ENCODE measurements around the gene GRM7. TPM values are rescaled to one million over a fixed set of nuclear protein-coding genes. Genes with fewer than 3 reads are reported as not detected.

Gene GRM7
- total RNA-seq, 1 experiment from 2014 or later, result 0.28 TPM

DNA sequence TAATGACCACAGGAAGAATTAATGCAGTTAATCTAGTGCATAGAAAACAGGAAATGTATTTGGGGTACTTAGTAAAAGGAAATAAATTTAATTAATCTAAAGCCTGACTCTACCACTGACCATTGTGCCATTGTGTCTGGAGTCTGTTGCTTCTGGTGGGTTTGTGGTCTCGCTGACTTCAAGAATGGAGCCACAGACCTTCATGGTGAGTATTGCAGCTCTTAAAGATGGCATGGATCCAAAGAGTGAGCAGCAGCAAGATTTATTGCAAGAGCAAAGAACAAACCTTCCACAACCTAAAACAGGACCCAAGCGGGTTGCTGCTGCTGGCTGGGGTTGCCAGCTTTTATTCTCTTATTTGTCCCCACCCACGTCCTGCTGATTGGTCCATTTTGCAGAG lies 929.2 kb downstream of the GRM7 start:
- Histone ChIP-seq H4K20me1 (ENCODE audit: control insufficient read depth, insufficient read depth, insufficient read length) (no peaks in the 10 kb centered on the region), H3T11ph (ENCODE audit: low read length) (no peak overlapping the region), H3K9ac (ENCODE audit: extremely low read depth, insufficient read length, low read length) (no peak overlapping the region), H3K27ac (ENCODE audit: insufficient read length, low read depth, low read length) (no peak overlapping the region), H2BK5ac (ENCODE audit: insufficient read length, low read length) (no peak overlapping the region), H3K4me1 (ENCODE audit: insufficient read depth, low read length) (peaks cover 7% of the 10 kb centered on the region; the same call in 1 of the 2 replicates), H3K56ac (ENCODE audit: insufficient read length, low read depth, low read length) (no peak overlapping the region), H2BK12ac (ENCODE audit: insufficient read length, low read depth, low read length) (no peak overlapping the region), H3K23me2 (ENCODE audit: insufficient read length, low read depth, low read length, poor library complexity, severe bottlenecking) (no peaks in the 10 kb centered on the region), H4K5ac (ENCODE audit: insufficient read length, low read depth, low read length) (no peak overlapping the region), H2BK15ac (ENCODE audit: low read depth, low read length) (no peak overlapping the region), H2BK20ac (ENCODE audit: low read depth, low read length, poor library complexity, severe bottlenecking) (no peak overlapping the region), H2BK120ac (ENCODE audit: low read depth, low read length, poor library complexity, severe bottlenecking) (no peak overlapping the region), H3K27me3 (ENCODE audit: insufficient read depth, low read length) (no peaks in the 10 kb centered on the region; the same call in 1 of the 2 replicates), H2AK5ac (ENCODE audit: insufficient read length, low read length) (no peak overlapping the region), H3K14ac (ENCODE audit: insufficient read depth, low read length) (no peak overlapping the region), H2AFZ (ENCODE audit: low read length) (no peak overlapping the region), H3K79me1 (ENCODE audit: insufficient read depth, low read depth, low read length, poor library complexity, severe bottlenecking) (no peaks in the 10 kb centered on the region), H3K9me3 (ENCODE audit: control insufficient read depth, low read depth, low read length) (peaks cover 5% of the 10 kb centered on the region), H3K4me2 (ENCODE audit: insufficient read depth, insufficient read length, low read length) (no peak overlapping the region), H3K79me2 (ENCODE audit: insufficient read depth, low read length) (no peaks in the 10 kb centered on the region), H4K8ac (replicated peaks; ENCODE audit: insufficient read length, low read depth, low read length) (no peak overlapping the region), H3K4ac (ENCODE audit: low read depth, low read length) (no peak overlapping the region), H3K18ac (ENCODE audit: insufficient read length, low read depth, low read length) (no peak overlapping the region), H4K91ac (ENCODE audit: insufficient read length, low read depth, low read length) (no peak overlapping the region), H3K23ac (ENCODE audit: insufficient read length, low read depth, low read length) (no peak overlapping the region)
- H3K27me3 Mint-ChIP-seq (ENCODE audit: low read depth), result peaks cover 2% of the 10 kb centered on the region; the same call in 1 of the 2 replicates
- no peak overlapping the region for H3K4me3 Mint-ChIP-seq
- H3K4me1 Mint-ChIP-seq, result peaks cover 38 to 42% of the 10 kb centered on the region in 2 experiments
- TF ChIP-seq, protein P1, sequence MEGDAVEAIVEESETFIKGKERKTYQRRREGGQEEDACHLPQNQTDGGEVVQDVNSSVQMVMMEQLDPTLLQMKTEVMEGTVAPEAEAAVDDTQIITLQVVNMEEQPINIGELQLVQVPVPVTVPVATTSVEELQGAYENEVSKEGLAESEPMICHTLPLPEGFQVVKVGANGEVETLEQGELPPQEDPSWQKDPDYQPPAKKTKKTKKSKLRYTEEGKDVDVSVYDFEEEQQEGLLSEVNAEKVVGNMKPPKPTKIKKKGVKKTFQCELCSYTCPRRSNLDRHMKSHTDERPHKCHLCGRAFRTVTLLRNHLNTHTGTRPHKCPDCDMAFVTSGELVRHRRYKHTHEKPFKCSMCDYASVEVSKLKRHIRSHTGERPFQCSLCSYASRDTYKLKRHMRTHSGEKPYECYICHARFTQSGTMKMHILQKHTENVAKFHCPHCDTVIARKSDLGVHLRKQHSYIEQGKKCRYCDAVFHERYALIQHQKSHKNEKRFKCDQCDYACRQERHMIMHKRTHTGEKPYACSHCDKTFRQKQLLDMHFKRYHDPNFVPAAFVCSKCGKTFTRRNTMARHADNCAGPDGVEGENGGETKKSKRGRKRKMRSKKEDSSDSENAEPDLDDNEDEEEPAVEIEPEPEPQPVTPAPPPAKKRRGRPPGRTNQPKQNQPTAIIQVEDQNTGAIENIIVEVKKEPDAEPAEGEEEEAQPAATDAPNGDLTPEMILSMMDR (conservative IDR thresholded peaks at IDR 0.05), result no peak
- peaks cover 16 to 19% of the 10 kb centered on the region in 2 experiments for H3K9me3 Mint-ChIP-seq
- WGBS (ENCODE audit: extremely low coverage, insufficient read length, low lambda C conversion rate), result no CpG with 5 or more reads among the region's 3 CpGs
- H3K27ac Mint-ChIP-seq, result no peak overlapping the region
- no peak for DNase-seq
- H3K36me3 Mint-ChIP-seq (ENCODE audit: insufficient read depth in 1 of 3, low read depth in 3 of 3), result peaks cover 15 to 24% (median 20%) of the 10 kb centered on the region in 3 experiments
